GM19455 (cell line): ENCODE data around the gene OR10H4.
"Not testable (repeated sequence)": the region's sequence is repeated elsewhere in the genome, so short reads cannot be mapped to it uniquely, and the experiment has no call there.

Source experiments
- ATAC-seq: cut with Tn5 transposase; IDR thresholded peaks from one replicate; pipeline ENCODE4 v1.9.1; 2021; ENCODE audit not compliant: unreplicated experiment

The OR10H4 gene, protein sequence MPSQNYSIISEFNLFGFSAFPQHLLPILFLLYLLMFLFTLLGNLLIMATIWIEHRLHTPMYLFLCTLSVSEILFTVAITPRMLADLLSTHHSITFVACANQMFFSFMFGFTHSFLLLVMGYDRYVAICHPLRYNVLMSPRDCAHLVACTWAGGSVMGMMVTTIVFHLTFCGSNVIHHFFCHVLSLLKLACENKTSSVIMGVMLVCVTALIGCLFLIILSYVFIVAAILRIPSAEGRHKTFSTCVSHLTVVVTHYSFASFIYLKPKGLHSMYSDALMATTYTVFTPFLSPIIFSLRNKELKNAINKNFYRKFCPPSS

DNA sequence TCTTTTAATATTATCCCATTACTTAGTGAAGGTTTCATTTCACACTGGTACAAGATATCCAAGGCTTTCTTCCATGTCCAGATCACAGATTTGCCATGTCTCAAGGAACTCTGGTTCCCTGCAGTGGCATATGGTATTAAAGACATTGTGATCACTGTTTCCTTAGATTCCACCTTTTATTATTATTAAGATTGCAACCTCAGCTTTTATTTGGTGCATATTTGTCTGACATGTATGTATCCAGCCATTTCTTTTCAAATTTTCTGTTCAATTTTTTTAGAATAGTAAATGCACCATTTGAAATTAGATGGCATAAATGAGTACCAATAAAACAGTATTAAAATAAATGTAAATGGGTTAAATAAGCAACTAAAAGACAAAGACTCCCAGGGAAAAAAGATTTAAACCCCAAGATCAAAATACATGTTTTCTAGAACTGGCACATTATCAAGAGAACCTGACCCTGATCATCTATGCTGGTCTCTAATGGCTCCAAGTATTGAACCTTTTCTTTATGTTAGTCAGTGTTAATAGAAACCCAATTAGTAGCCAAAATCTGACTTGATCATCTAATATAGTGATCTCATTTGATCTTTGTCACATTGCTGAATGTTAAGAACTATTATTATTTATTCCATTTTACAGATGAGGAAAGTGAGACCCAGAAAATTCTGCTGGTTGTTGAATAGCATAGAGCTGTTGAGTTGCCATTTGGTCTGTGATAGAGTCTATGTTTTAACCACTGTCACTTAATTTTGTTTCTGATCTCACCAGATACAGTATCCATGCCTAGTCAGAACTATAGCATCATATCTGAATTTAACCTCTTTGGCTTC, at the start of gene OR10H4:
TSS of gene OR10H4 (plus strand) at position 786 of the 836 bp plus-strand sequence. CDS start at position 786, 0 bp downstream.
- ATAC-seq, result no peak

DNA sequence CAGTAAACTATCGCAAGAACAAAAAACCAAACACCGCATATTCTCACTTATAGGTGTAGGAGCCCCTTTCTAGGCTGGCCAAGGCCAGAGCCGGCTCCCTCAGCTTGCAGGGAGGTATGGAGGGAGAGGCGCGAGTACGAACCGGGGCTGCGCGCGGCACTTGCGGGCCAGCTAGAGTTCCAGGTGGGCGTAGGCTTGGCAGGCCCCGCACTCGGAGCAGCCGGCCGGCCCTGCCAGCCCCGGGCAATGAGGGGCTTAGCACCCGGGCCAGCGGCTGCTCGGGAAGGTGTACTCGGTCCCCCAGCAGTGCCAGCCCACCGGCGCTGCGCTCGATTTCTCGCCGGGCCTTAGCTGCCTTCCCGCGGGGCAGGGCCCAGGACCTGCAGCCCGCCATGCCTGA, 49.2 kb upstream of the OR10H4 start:
- not testable (repeated sequence) for ATAC-seq

DNA sequence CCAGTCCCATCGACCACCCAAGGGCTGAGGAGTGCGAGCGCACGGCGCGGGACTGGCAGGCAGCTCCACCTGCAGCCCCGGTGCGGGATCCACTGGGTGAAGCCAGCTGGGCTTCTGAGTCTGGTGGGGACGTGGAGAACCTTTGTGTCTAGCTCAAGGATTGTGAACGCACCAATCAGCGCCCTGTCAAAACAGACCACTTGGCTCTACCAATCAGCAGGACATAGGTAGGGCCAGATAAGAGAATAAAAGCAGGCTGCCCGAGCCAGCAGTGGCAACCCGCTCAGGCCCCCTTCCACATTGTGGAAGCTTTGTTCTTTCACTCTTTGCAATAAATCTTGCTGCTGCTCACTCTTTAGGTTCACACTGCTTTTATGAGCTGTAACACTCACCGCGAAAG, 48.8 kb upstream of the OR10H4 start:
- not testable (repeated sequence) for ATAC-seq

DNA sequence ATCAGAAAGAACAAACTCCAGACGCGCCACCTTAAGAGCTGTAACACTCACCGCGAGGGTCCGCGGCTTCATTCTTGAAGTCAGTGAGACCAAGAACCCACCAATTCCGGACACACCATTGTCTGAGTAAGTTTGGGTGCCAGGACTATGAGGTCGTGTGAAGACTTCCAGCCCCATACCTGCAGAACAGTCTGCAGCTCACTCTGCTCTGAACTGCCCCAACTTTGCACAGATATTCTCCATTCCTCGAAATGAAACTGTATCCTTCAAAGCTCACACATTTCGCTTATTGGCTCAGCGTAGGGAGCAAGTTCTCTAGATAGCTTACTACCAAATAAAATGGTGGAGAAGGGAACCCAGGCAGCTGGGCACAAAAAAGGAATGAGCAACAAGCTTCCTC, 48.3 kb upstream of the OR10H4 start:
- ATAC-seq, result no peak

DNA sequence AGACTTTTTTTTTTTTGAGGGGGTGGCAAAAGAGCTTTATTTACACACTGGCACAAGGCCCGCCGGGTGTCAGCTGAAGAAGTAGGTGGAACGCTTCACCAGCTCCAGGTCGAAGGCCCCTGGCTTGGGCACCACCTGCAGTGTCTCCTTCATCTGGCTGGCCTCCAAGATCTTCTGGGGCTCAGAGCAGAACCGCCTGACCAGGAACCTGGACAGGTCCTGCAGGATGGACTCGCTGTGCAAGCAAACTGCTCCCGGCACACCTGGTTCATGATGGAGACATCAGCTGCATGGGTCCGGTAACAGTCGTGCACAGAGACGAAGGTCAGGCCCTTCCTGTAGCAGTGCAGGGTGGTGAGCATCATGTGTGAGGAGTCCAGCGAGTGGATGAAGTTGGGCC, 46.6 kb upstream of the OR10H4 start:
- ATAC-seq, result no peak

DNA sequence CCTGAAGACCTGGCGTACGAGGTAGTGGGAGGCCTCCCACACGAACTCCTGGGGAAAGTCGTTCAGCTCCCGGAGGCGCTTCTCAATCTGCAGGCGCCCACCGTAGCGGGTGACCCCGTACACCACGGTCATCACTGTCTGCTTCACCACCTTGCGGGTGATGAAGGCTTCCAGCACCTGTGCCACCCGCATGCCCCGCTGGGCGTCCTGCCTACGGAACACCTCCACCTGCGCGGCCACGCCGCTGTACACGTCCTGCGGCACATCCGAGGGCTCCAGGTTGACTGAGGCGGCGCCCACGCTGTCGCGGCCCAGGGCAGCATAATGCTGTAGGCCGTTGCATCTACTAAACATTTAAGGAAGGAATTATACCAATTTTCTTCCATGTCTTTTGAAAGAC, 45.9 kb upstream of the OR10H4 start:
- not testable (repeated sequence) for ATAC-seq

DNA sequence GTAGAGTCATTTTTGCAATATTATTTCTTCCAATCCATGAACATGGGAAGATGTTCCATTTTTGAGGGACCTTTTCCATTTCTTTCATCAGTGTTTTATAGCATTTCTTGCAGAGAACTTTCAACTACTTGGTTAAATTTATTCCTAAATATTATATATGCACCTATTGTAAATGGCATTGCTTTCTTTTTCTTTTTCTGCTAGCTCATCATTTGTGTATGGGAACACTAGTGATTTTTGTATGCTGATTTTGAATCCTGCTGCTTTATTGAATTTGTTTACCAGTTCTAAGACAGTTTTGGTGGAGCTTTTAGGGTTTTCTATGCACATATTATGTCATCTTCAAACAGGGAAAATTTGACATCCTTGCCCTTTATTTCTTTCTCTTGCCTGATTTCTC, 43.8 kb upstream of the OR10H4 start:
- no peak for ATAC-seq

DNA sequence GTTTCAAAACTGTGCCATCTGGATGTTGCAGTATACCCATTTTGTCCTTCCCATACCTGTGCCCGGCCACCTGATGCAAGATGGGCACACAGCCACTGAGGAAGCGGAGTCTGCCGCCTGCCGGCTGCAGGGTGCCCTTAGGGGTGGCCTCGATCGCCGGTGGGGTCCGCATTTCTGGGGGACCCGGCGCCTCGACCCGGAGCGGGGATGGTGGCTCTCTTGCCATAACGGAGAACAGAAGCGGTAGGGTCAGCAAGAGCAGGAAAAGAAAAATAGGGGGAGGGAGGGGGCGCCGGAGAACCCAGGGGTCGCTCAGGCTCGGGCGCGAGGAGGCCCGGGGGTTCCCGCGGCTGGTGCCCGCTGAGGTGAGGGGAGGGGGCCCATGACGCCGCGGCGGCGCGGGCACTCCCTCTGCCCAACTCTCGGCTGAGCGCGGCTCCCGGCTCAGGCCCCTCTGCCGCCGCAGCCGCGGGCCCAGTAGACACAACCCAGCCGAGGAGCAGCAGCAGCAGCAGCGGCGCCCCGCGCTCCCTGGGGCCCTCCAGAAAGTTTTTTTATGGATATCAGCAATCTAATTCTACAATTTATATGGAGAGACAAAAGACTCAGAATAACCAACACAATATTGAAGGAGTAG, 37.1 kb upstream of the OR10H4 start:
- ATAC-seq, result no peak

DNA sequence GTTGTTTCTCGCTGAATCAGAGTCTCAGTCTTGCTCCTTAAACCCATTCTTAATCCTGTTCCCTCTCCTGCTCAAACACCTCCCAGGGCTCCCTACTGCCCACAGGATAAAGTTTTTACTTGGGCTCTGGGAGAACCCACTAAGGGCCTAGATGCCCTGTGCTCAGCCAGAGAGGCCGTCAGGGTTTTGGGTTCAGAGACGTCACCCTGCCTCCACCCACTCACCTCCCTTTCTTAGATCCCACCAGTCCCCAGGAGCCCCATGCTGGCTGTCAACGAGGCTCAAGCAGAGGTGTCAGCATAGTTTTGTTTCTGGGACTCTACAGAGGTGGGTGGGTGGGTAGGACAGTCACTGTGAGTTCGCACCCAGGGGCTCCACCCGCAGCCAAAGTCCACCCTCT, 35.4 kb upstream of the OR10H4 start:
- no peak for ATAC-seq

DNA sequence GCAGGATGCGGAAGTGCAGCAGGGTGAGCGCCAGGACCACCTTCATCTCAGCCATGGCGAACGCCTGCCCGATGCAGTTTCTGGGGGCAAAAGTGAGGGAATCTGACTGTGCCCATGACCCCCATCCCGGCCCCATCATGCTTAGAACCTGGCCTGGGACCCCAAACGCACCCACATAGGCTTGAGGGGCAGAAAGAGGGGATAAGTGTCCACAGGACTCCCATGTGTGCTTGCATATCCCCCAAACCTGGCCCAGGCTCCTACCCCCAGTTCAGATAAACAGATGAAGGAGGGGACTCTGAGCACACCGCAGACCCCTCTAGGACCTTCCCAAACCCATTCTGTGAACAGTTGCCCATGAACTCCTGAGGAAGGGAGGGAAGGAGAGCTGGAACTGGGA, 35.0 kb upstream of the OR10H4 start:
- ATAC-seq, result no peak

DNA sequence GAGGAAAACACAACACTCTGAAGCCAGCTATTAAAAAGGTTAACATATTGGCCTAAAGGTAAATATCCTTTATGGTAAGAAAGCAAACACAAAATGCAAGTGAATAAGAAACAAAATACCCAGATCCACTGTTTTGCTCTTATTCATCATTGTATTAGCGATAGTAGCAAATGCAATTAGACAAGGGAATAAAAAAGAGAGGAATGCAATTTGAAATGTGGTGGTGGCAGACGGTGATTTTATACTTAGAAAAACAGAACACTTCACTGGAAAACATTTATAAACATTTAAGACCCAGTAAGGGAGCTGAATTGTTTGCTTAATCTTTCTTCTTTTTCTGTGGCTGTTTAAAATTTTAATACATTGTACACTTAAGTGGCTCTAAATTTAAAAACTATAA, 33.7 kb upstream of the OR10H4 start:
- no peak for ATAC-seq

DNA sequence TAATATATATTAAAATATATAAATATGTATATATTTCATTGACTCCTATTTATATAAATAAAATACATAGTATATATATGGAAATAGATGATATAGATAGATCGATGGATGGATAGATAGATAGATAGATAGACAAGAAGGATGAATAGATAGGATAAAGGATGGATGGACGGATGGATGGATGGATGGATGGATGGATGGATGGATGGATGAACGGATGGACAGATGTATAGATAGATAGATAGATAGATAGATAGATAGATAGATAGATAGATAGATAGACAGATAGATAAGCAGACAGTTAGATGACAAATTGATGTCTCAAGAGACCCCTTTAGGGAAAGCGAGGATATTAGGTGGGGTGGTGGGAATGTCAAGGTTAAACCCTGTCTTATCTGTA, 29.6 kb upstream of the OR10H4 start:
- ATAC-seq, result no peak

DNA sequence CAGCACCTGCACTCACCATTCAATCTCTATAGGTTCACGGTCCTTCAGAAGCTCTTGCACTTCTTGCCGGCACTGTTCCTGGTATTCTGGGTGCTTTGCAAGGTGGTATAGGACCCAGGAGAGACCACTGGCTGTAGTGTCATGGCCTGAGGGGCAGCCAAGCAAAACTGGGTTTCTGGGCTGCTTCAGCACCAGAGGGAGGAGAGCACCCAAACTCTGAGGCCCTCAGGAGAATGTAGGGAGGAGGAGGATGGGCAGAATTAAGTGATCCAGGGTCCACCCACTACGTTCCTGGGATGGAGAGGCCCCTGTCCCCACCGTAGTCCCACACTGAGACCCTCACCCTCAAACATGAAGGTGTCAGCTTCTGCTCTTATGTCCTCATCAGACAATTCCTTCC, 26.8 kb upstream of the OR10H4 start:
- ATAC-seq, result no peak

DNA sequence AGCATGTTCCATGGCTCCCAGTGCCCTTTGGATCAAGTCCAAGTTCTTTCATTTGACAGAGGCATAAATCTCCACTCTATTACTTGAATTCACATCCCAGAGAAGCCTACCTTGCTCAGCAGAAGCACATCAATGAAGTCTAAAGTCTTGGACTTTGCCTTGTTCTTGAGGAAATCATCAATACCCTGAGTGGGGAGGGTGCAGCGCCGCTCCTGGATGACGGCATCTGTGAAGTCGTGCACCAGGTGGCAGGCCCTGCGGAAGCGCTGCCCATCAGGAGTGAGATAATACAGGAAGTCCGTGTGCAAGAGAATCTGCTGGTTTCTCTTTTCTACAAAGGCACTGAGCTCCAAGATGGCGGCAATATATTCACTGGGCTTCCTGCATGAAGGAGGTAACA, 25.1 kb upstream of the OR10H4 start:
- no peak for ATAC-seq

DNA sequence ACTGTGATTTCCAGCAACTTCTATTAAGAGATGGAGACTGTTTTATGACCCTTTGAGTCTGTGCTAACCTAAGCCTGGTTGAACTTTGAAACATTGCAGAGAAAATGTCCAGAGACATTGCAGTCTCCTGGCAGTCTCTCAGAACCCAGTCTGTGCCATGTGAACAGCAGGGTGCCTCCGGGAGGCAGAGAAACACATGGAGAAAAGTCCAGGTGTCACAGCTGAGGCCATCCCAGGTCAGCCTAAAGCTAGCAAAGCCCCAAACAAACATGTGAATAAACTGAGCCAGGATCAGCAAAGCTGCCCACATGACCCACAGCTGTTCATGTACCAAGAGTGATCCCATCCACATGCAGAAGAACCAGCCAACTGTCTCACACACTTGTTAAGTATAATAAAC, 22.3 kb upstream of the OR10H4 start:
- ATAC-seq, result no peak

DNA sequence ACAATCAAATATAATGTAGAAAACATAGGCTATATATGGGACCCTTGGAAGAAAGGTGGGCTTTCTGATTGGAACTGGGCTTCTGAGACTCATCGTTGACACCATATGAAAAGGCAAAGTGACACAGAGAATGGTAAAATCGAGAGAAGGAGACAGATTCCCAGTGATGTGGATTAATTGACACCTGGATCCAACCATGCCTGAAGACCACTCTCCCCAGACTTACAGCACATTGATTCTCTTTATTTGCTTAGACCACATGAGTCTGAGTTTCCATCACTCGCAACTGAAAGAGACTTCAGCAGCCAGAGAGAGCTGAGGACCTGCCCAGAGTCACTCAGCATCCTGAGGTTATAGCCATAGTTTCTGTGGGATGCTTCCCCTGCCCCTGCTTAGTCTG, 20.5 kb upstream of the OR10H4 start:
- ATAC-seq, result no peak

DNA sequence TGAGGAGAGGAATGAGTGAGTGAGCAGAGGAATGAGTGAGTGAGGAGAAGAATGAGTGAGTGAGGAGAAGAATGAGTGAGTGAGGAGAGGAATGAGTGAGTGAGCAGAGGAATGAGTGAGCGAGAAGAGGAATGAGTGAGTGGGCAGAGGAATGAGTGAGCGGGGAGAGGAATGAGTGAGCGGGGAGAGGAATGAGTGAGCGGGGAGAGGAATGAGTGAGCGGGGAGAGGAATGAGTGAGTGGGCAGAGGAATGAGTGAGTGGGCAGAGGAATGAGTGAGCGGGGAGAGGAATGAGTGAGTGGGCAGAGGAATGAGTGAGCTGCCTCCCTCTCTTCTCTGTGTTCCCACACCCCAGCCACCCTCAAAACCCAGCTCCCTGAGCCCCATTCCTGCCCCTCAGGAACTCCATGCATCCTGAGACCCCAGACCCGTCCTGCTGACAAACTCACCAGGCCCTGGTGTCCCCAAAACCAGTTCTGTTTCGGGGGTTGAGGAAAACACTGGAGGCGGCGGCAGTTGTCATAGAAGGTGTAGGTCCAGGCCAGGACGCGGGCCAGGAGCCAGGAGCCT, 15.0 kb upstream of the OR10H4 start:
- not testable (repeated sequence) for ATAC-seq

DNA sequence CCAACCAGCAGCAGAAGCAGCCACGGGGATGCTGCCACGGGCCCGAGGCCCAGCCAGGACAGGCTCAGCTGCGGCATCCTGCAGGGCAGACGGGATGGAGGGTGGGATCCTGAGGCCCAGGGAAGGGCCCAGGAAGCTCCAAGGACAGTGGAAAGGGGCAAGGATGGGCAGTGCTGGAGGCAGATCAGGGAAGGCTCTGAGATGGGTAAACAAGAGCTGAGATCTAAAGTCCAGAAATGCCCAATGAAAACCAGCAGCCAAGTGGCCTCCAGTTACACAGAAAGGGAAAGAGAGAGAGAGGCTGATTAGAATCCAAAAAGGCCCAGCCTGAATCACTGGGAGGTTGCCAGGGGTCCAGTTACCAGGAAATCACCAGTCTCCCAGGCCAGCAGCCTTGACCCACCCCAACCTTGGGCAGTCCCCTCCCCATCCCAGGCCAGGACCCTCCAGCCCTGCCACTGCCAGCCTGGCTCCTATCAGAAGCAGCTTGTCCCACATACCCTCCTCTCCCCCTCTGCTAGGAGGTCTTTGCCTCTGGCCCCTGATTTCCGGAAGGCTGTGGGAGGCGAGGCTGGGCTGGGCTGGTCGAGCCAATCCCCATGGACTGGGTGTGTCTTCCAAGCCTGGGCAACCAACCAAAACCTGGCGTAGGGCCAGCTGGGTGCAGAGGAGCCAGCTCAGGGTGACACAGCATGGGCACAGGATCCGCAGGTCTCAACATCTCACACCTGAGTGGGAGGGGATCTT, 14.3 kb upstream of the OR10H4 start, which contains the start of gene CYP4F11:
TSS of gene CYP4F11 (minus strand) at position 198 of the 747 bp plus-strand sequence. CDS start at position 77, 121 bp downstream.
- no peak for ATAC-seq

DNA sequence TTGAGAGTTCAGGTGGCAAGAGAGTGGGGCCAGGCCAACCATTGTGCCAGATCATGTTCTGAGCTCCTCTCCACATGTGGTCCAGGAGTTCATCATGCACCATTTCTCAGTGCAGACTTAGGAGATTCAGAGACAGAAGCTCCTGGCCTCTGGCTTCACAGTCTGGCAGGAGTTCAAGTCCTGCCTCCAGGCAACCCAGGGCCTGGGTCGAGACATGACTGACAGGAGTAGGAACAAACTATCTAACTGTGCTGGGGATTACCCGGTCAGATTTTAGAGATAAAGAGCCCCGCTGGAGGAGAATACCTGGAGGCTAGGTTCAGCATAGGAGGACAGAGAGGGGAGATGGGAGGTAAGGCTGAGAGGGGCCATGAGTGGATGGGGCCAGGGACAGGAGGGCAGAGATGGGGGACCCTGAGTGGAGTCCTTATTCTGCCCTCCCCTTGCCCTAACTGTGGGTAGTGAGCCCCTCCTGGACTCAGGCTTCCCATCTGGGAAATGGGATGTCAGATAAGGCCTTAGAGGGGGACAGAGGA, 13.6 kb upstream of the OR10H4 start:
- ATAC-seq, result no peak

DNA sequence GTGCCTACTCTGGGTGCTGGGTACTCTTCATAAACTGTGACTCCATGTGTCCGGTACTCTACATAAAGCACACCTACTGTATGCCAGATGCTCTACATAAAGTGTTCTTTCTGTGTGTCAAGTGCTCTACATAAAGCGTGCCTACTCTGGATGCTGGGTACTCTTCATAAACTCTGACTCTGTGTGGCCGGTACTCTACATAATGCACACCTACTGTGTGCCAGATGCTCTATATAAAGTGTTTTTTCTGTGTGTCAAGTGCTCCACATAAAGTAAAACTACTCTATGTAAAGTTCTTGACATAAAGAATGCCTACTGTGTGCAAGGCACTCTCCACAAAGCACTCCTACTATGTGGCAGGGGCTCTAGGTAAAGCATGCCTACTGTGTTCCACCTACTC, 12.6 kb upstream of the OR10H4 start:
- ATAC-seq, result no peak
